ENCODE results near the gene SLC5A11.

DNA sequence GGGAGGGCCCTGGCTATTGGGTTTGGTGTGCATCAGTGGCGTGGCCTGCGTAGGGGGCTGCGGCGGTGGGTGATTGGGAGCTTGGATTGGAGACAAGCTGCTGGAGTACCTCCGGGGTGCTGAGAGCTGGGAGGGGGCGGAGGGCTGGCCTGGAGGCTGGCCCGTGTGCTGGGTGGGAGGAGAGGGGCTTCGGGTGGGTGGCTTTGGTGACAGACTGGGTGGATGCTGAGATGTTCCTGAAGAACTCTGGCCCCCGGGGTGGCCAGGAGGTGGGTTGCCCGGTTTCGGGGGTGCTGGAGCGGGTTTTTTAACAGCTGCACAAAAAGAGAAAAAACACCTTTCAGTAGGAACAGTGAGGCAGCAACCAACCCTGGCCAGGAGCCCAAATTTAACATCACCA lies 85.3 kb downstream of the SLC5A11 start:
- TF ChIP-seq EZH2phosphoT487 (IDR thresholded peaks at IDR 0.05; ENCODE audit: low read depth, severe bottlenecking, unreplicated experiment) (no peak), EZH2 (IDR thresholded peaks at IDR 0.05; ENCODE audit: borderline replicate concordance) (no peak)

Measured in hepatocyte (in vitro differentiated cells).